Activated B cell treated with CpG ODN at 0.5 μM for 24 hours (primary cell): ENCODE data around the gene CLIP1. TPM values are rescaled to one million over a fixed set of nuclear protein-coding genes. Genes with fewer than 3 reads are reported as not detected.

Experiments used
- ATAC-seq: fragments of 200-7000 bp; cut with Tn5 transposase; one replicate; pipeline ENCODE4 v1.10.0; 2021; ENCODE audit warnings: low read depth, mild to moderate bottlenecking, moderate library complexity
- CTCF ChIA-PET: fragments of 350-600 bp; sonication (Branson Sonifier 250); formaldehyde crosslinking; loops from one replicate; lab custom pipeline; 2021; ENCODE audit warnings: antibody characterized with exemption; lab: Charles Lee
- POLR2A ChIA-PET: fragments of 350-600 bp; sonication (Branson Sonifier 250); formaldehyde crosslinking; loops from one replicate; lab custom pipeline; 2021; ENCODE audit warnings: antibody characterized with exemption; lab: Charles Lee
- DNase-seq: peaks from one replicate; pipeline ENCODE4 v3.0.0; 2022
- H3K27ac Mint-ChIP-seq: one replicate; pipeline ENCODE4 v1.8.0; 2020; ENCODE audit warnings: mixed read lengths
- H3K27me3 Mint-ChIP-seq: one replicate; pipeline ENCODE4 v1.8.0; 2021; ENCODE audit warnings: mixed read lengths
- H3K36me3 Mint-ChIP-seq: one replicate; pipeline ENCODE4 v1.8.0; 2021; ENCODE audit warnings: low read depth, mixed read lengths
- H3K4me1 Mint-ChIP-seq: one replicate; pipeline ENCODE4 v1.8.0; 2021; ENCODE audit warnings: mixed read lengths
- H3K4me3 Mint-ChIP-seq: one replicate; pipeline ENCODE4 v1.8.0; 2020; ENCODE audit warnings: mild to moderate bottlenecking, mixed read lengths
- H3K9me3 Mint-ChIP-seq: one replicate; pipeline ENCODE4 v1.8.0; 2020; ENCODE audit warnings: mixed read lengths
- intact Hi-C: fragments of 100-400 bp; cut with micrococcal nuclease; formaldehyde crosslinking; loops from one replicate; pipeline ENCODE4 v1.15.1; 2024
- total RNA-seq: library from RNA; stranded (reverse); gene quantifications from 2 replicates; pipeline ENCODE4 v1.2.3, GENCODE V29; 2022
- TF ChIP-seq, protein P1 (sequence below): fragments of 200-600 bp; IDR thresholded peaks from one replicate; pipeline ENCODE4 v1.8.0; 2022; ENCODE audit warnings: antibody characterized with exemption, mild to moderate bottlenecking

The CLIP1 gene
- total RNA-seq, 1 donor from 2014 or later = 63.2 TPM

DNA sequence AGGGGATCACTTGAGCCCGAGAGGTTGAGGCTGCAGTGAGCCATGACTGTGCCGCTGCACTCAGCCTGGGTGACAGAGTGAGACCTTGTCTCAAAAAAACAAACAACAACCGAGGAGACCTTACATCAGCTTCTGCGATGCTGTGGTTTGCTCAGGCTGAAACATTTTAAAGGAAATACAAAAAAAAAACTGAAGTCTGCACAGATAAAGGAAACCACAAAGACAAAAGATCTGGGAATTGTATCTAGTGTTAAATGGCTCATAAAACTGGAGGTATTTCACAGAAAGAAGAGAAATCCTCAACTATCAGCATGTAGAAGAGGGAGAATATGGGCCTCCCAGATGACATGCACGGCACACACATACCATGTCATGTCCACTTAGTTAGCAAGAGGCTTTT lies 95.9 kb downstream of the CLIP1 start:
- Mint-ChIP-seq H3K27ac (no peak overlapping the region), H3K4me3 (no peak overlapping the region), H3K9me3 (no peaks in the 10 kb centered on the region), H3K36me3 (peaks cover 56% of the 10 kb centered on the region), H3K27me3 (no peaks in the 10 kb centered on the region), H3K4me1 (no peaks in the 10 kb centered on the region)
- POLR2A ChIA-PET = no interaction called here
- intact Hi-C loops = no loop called here
- no peak for DNase-seq
- TF ChIP-seq, protein P1, sequence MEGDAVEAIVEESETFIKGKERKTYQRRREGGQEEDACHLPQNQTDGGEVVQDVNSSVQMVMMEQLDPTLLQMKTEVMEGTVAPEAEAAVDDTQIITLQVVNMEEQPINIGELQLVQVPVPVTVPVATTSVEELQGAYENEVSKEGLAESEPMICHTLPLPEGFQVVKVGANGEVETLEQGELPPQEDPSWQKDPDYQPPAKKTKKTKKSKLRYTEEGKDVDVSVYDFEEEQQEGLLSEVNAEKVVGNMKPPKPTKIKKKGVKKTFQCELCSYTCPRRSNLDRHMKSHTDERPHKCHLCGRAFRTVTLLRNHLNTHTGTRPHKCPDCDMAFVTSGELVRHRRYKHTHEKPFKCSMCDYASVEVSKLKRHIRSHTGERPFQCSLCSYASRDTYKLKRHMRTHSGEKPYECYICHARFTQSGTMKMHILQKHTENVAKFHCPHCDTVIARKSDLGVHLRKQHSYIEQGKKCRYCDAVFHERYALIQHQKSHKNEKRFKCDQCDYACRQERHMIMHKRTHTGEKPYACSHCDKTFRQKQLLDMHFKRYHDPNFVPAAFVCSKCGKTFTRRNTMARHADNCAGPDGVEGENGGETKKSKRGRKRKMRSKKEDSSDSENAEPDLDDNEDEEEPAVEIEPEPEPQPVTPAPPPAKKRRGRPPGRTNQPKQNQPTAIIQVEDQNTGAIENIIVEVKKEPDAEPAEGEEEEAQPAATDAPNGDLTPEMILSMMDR = no peak
- CTCF ChIA-PET = interaction anchor here (0.6 kb wide), 1 partner anchor 129 kb away, joined by 3 read pairs; no protein-coding TSS in a partner anchor
- no peak for ATAC-seq

DNA sequence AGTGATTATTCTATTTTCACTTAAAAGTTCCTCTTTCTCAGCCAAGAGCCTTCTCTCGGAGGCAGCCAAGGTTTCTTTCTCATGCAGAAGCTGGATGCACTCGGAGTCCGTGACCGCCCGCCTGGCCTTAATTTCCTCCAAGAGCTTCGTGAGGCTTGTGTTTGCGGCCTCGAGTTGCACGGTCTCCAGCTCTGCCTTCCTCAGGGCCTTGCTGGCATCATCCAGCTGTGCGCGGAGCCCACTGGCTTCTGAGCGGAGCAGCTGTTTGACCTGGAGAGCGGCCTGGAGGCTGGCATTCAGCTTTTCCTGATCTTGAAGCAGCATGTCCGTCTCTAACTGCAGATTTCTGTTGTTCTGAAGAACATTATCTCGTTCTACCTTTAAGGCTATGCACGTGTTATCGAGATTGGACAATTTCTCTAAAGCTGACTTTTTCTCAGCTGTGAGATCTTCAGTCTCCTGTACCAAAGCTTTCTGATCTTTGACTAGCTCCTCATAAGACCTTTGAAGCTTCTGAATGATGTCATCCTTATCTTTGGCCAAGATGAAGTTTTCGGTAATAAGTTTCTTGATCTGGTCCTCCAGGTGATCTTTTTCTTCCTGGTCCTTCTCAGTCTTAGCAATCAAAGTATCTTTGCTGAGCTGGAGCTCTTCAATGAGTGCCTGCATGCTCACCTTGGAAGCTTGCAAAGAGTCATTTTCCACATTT lies 99.0 kb downstream of the CLIP1 start:
- Mint-ChIP-seq H3K36me3 (peaks cover 56% of the 10 kb centered on the region), H3K27ac (no peak overlapping the region), H3K4me3 (no peak overlapping the region), H3K9me3 (no peaks in the 10 kb centered on the region), H3K27me3 (no peaks in the 10 kb centered on the region), H3K4me1 (no peaks in the 10 kb centered on the region)
- ChIA-PET POLR2A (no interaction called here), CTCF (interaction anchor here (1.3 kb wide), 1 partner anchor 16 kb away, joined by 3 read pairs; no protein-coding TSS in a partner anchor)
- ATAC-seq = no peak
- DNase-seq = no peak
- intact Hi-C loops = no loop called here
- TF ChIP-seq, protein P1 = no peak

DNA sequence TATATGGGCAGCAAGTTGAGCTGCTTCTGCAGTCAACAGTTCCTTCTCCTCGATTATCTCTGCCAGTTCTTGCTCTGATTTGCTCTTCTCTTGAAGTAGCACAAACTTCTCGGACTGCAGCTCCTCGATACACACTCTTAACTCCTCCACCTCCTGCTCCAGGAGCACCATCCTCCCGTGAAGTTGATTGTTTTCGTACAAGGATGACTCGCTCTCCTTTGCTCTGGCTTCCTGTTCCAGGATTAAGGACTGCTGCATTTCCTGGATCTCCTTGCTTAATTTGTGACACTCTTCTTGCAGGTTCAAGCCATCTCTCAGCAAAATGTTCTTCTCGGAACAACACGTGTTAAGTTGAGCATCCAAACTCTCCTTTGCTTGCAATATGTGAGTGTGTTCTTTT lies 100.0 kb downstream of the CLIP1 start:
- intact Hi-C loops = no loop called here
- TF ChIP-seq, protein P1 = no peak
- no peaks in the 10 kb centered on the region for H3K9me3 Mint-ChIP-seq
- no peak overlapping the region for H3K4me3 Mint-ChIP-seq
- ATAC-seq (no peak), DNase-seq (no peak)
- ChIA-PET CTCF (interaction anchor here (1.3 kb wide), 1 partner anchor 17 kb away, joined by 3 read pairs; no protein-coding TSS in a partner anchor), POLR2A (no interaction called here)
- H3K4me1 Mint-ChIP-seq = no peaks in the 10 kb centered on the region
- H3K36me3 Mint-ChIP-seq = peaks cover 58% of the 10 kb centered on the region
- H3K27ac Mint-ChIP-seq = no peak overlapping the region
- H3K27me3 Mint-ChIP-seq = no peaks in the 10 kb centered on the region

DNA sequence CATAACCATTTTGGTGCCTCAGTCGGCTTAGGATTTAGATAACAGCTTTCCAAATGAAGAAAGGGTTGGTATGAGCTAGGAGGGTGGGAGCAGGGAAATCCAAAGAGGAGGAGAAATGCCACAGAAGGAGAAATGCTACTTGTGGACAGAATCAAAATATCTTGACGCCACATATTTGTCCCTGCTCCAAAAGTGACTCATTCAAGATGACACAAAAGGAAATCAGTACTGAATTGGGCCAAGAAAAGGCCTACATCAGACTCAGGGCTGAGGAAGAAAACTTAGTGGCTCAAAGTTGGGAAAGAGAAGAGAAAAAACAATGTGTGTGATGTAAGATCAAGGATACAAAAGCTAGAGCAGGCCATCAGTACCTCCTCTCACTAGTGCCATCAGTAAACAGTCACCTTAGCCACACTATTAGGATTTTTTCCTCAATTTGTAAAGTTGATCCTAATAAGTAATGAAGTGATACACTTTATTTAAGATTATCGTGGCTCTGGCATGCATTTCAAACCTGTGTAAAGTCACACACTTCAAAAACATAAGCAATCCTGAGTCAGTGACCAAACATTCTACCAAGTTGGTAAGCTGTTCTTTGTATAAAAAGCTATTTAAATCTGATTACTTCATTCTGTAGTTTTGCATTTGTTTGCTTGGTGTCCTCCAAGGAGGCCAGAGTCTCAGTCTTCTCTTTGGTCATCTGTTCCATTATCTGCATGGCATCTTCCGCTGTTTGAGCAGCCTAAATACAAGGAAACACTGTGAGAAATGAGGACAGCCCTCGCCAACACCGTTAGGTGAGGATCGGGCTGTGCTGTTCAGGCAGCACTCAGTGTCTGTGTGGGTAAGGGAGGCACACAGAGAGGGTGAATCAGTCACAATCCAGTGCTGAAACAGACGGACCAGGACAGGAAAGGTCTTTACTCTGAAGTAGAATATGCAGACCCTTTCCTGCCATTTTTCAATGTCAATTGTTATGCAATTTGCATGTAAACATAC lies 103.6 kb downstream of the CLIP1 start:
- Mint-ChIP-seq H3K4me3 (no peak overlapping the region), H3K36me3 (peaks cover 69% of the 10 kb centered on the region), H3K27ac (no peak overlapping the region), H3K4me1 (no peaks in the 10 kb centered on the region), H3K27me3 (no peaks in the 10 kb centered on the region), H3K9me3 (no peaks in the 10 kb centered on the region)
- intact Hi-C loops = no loop called here
- DNase-seq (no peak), ATAC-seq (no peak)
- TF ChIP-seq, protein P1 = no peak
- ChIA-PET CTCF (no interaction called here), POLR2A (no interaction called here)

- Mint-ChIP-seq H3K36me3 (peaks cover 65% of the 10 kb centered on the region), H3K4me1 (peaks cover 3% of the 10 kb centered on the region), H3K4me3 (no peak overlapping the region), H3K27ac (no peak overlapping the region), H3K9me3 (no peaks in the 10 kb centered on the region), H3K27me3 (no peaks in the 10 kb centered on the region)
- CTCF ChIA-PET = no interaction called here
- intact Hi-C loops = no loop called here
- DNase-seq (no peak), ATAC-seq (no peak)
- POLR2A ChIA-PET = no interaction called here
- TF ChIP-seq, protein P1 = no peak
Measured at GRCh38 chr12:122312926-122313325, 109.5 kb downstream of the CLIP1 start.
